IMR-90 (cell line): ENCODE data around the gene SHISAL2B. TPM values are rescaled to one million over a fixed set of nuclear protein-coding genes. Genes with fewer than 3 reads are reported as not detected.

Source experiments
- ATAC-seq: fragments of 200-7000 bp; cut with Tn5 transposase; 2 replicates; pipeline ENCODE4 v1.9.1; 2020; ENCODE audit warnings: low read depth, mild to moderate bottlenecking, moderate library complexity
- BruUV-seq: library from RNA; stranded (reverse); fragments of 400-500 nt; replicated peaks from 2 replicates; lab custom pipeline; 2021; lab: Mats Ljungman, UMichigan
- CTCF ChIA-PET: fragments of 300-600 bp; formaldehyde crosslinking; extraction: SDS; loops from one replicate; lab custom pipeline; 2021; ENCODE audit warnings: antibody characterized with exemption; lab: Yijun Ruan, JAX
- POLR2A ChIA-PET: fragments of 300-600 bp; sonication (Branson Sonifier 250); formaldehyde crosslinking; loops from one replicate; lab custom pipeline; 2022; ENCODE audit warnings: antibody characterized with exemption; ENCODE audit not compliant: unreplicated experiment; lab: Charles Lee
- DNase-seq: peaks from one replicate; pipeline ENCODE4 v3.0.0; 2013
- H2AFZ ChIP-seq: replicated peaks from 2 replicates; pipeline ENCODE3; 2013; ENCODE audit warnings: low read length, mild to moderate bottlenecking; ENCODE audit not compliant: poor library complexity
- H2AK5ac ChIP-seq: 2 replicates; pipeline ENCODE4 v1.6.1; 2013; ENCODE audit warnings: low read depth, low read length, inconsistent platforms
- H2AK9ac ChIP-seq: replicated peaks from 2 replicates; pipeline ENCODE3; 2013; ENCODE audit warnings: mild to moderate bottlenecking, low read depth, low read length, moderate library complexity; ENCODE audit not compliant: poor library complexity
- H2BK120ac ChIP-seq: 2 replicates; pipeline ENCODE4 v1.6.1; 2013; ENCODE audit warnings: low read depth, low read length, inconsistent platforms
- H2BK15ac ChIP-seq: 3 replicates; pipeline ENCODE4 v1.6.1; 2013; ENCODE audit warnings: low read depth, low read length, inconsistent platforms
- H2BK20ac ChIP-seq: 2 replicates; pipeline ENCODE4 v1.6.1; 2013; ENCODE audit warnings: low read depth, mild to moderate bottlenecking, inconsistent platforms, low read length, moderate library complexity
- H2BK5ac ChIP-seq: 2 replicates; pipeline ENCODE4 v1.6.1; 2013; ENCODE audit warnings: mild to moderate bottlenecking, low read depth, low read length, inconsistent platforms; ENCODE audit not compliant: poor library complexity, severe bottlenecking
- H3K14ac ChIP-seq: replicated peaks from 2 replicates; pipeline ENCODE4 v1.6.1; 2013; ENCODE audit warnings: low read depth, low read length, inconsistent platforms
- H3K18ac ChIP-seq: 2 replicates; pipeline ENCODE4 v1.6.1; 2013; ENCODE audit warnings: low read depth, low read length, control low read depth
- H3K23ac ChIP-seq: 2 replicates; pipeline ENCODE4 v1.6.1; 2013; ENCODE audit warnings: low read depth, low read length, inconsistent platforms
- H3K27ac ChIP-seq: 2 replicates; pipeline ENCODE4 v1.5.1; 2013; ENCODE audit warnings: mild to moderate bottlenecking, control low read depth, low read length; ENCODE audit not compliant: insufficient read depth
- H3K27me3 ChIP-seq: 2 replicates; pipeline ENCODE4 v1.6.1; 2013; ENCODE audit warnings: low read length; ENCODE audit not compliant: control insufficient read depth, insufficient read depth
- H3K36me3 ChIP-seq: 2 replicates; pipeline ENCODE4 v1.6.1; 2013; ENCODE audit warnings: low read length, mixed read lengths; ENCODE audit not compliant: control insufficient read depth, insufficient read depth
- H3K4ac ChIP-seq: 2 replicates; pipeline ENCODE4 v1.6.1; 2013; ENCODE audit warnings: low read depth, low read length, inconsistent platforms
- H3K4me1 ChIP-seq: 2 replicates; pipeline ENCODE4 v1.6.1; 2013; ENCODE audit warnings: low read length, mixed read lengths; ENCODE audit not compliant: control insufficient read depth, insufficient read depth
- H3K4me2 ChIP-seq: 2 replicates; pipeline ENCODE4 v1.6.1; 2013; ENCODE audit warnings: low read depth, mild to moderate bottlenecking, control low read depth, low read length, moderate library complexity
- H3K4me3 ChIP-seq: 2 replicates; pipeline ENCODE4 v1.5.1; 2013; ENCODE audit warnings: low read depth, mild to moderate bottlenecking, control low read depth, low read length, moderate library complexity; ENCODE audit not compliant: insufficient read depth
- H3K56ac ChIP-seq: 2 replicates; pipeline ENCODE4 v1.6.1; 2013; ENCODE audit warnings: low read length, inconsistent platforms; ENCODE audit not compliant: insufficient read depth; ENCODE audit errors: extremely low read depth
- H3K79me1 ChIP-seq, 2 experiments: 2 replicates each; pipeline ENCODE4 v1.6.1; 2013; ENCODE audit warnings: low read length in 2 of 2, inconsistent platforms in 1 of 2, low read depth in 1 of 2
- H3K9ac ChIP-seq: 2 replicates; pipeline ENCODE4 v1.6.1; 2013; ENCODE audit warnings: low read depth, low read length, control low read depth
- H3K9me1 ChIP-seq: 2 replicates; pipeline ENCODE4 v1.6.1; 2013; ENCODE audit warnings: low read length, inconsistent platforms; ENCODE audit not compliant: insufficient read depth
- H3K9me3 ChIP-seq: 2 replicates; pipeline ENCODE4 v1.6.1; 2013; ENCODE audit warnings: low read length; ENCODE audit not compliant: control insufficient read depth, insufficient read depth
- H4K20me1 ChIP-seq: 2 replicates; pipeline ENCODE4 v1.6.1; 2013; ENCODE audit warnings: low read length, inconsistent platforms; ENCODE audit not compliant: insufficient read depth
- H4K5ac ChIP-seq: 2 replicates; pipeline ENCODE4 v1.6.1; 2013; ENCODE audit warnings: mild to moderate bottlenecking, low read depth, low read length, control low read depth
- H4K8ac ChIP-seq, 2 experiments: 2 replicates each; pipeline ENCODE4 v1.6.1; 2013; ENCODE audit warnings: low read depth in 2 of 2, low read length in 2 of 2, control low read depth in 1 of 2, inconsistent platforms in 1 of 2
- H4K91ac ChIP-seq: 2 replicates; pipeline ENCODE4 v1.6.1; 2013; ENCODE audit warnings: low read depth, low read length, inconsistent platforms; ENCODE audit not compliant: insufficient read depth
- BHLHE40 ChIP-seq: fragments of 150-350 bp; IDR thresholded peaks from 2 replicates; pipeline ENCODE4 v1.6.1; 2016; ENCODE audit warnings: mild to moderate bottlenecking, low read depth, low read length
- CTCF ChIP-seq: conservative IDR thresholded peaks from 2 replicates; pipeline ENCODE4 v1.5.1; 2012; ENCODE audit warnings: mild to moderate bottlenecking, low read depth, low read length, improper control_type of control experiment
- FOS ChIP-seq: fragments of 150-350 bp; IDR thresholded peaks from 2 replicates; pipeline ENCODE4 v1.6.1; 2016; ENCODE audit warnings: low read depth, low read length
- MAFK ChIP-seq: IDR thresholded peaks from 2 replicates; pipeline ENCODE4 v1.6.1; 2012; ENCODE audit warnings: low read depth, low read length, improper control_type of control experiment
- MAZ ChIP-seq: IDR thresholded peaks from 2 replicates; pipeline ENCODE4 v1.6.1; 2012; ENCODE audit warnings: low read depth, mild to moderate bottlenecking, low read length, improper control_type of control experiment, moderate library complexity, borderline replicate concordance
- NFE2L2 ChIP-seq: fragments of 150-350 bp; IDR thresholded peaks from 2 replicates; pipeline ENCODE4 v1.6.1; 2016; ENCODE audit warnings: low read depth, mild to moderate bottlenecking, low read length
- RAD21 ChIP-seq: IDR thresholded peaks from 2 replicates; pipeline ENCODE4 v1.6.1; 2012; ENCODE audit warnings: low read length, improper control_type of control experiment
- SMC3 ChIP-seq: fragments of 150-350 bp; IDR thresholded peaks from 2 replicates; pipeline ENCODE4 v1.6.1; 2016; ENCODE audit warnings: low read depth, mild to moderate bottlenecking, antibody characterized with exemption, low read length, moderate library complexity
- WGBS, 2 experiments: methylation state at CpG; one replicate each; pipeline versions ENCODE4 v1.1.5 to v1.1.7; 2013; ENCODE audit warnings: missing lambda C conversion rate in 2 of 2; ENCODE audit not compliant: insufficient read length in 1 of 2; ENCODE audit errors: extremely low coverage in 2 of 2; 5-methylcytosine and 5-hydroxymethylcytosine counted together
- dilution Hi-C: fragments of 300-500 bp; cut with HindIII; formaldehyde crosslinking; loops from one replicate; pipeline ENCODE4 v1.14.3; 2018; ENCODE audit warnings: low sequenced_read_pairs; ENCODE audit not compliant: unreplicated experiment
- in situ Hi-C: fragments of 300-500 bp; cut with MboI; formaldehyde crosslinking; loops from 3 replicates; pipeline ENCODE4 v1.14.3; 2019; ENCODE audit warnings: low sequenced_read_pairs, inconsistent platforms, mixed read lengths
- intact Hi-C: fragments of 100-400 bp; cut with micrococcal nuclease; formaldehyde crosslinking; loops from 2 replicates; pipeline ENCODE4 v1.10.0; 2022
- polyA plus RNA-seq, 3 experiments: library from polyadenylated mRNA; depleted of rRNA; stranded (reverse); fragments of >200 nt; gene quantifications; 2 replicates each; pipeline ENCODE4 v1.2.3, GENCODE V29; 2012; ENCODE audit warnings: low replicate concordance in 1 of 3
- total RNA-seq: library from RNA; depleted of rRNA; stranded (reverse); fragments of >200 nt; gene quantifications from 2 replicates; pipeline ENCODE4 v1.2.3, GENCODE V29; 2012

The SHISAL2B gene
- total and polyA plus RNA-seq, 2 of the 4 experiments (the other 2 are of a cell fraction): not detected

- no peak overlapping the region for H3K27ac ChIP-seq
- H3K9ac ChIP-seq: no peak overlapping the region
- H3K9me3 ChIP-seq: no peaks in the 10 kb centered on the region
- no peaks in the 10 kb centered on the region for H3K9me1 ChIP-seq
- H3K79me1 ChIP-seq: no peaks in the 10 kb centered on the region
- no peak overlapping the region for H2BK120ac ChIP-seq
- no peak overlapping the region for H2AK5ac ChIP-seq
- H3K4me3 ChIP-seq: peak overlapping the region; percentile 17; the same call in 1 of the 2 replicates
- no peaks in the 10 kb centered on the region for H3K36me3 ChIP-seq
- POLR2A ChIA-PET: no interaction called here
- no peak overlapping the region for H4K8ac ChIP-seq
- no peak overlapping the region for H2BK20ac ChIP-seq
- 0% methylated on average over 7 of the region's 9 CpGs; no CpG with 5 or more reads in 1 of the 2 experiments for WGBS, 2 experiments
- no peak overlapping the region for H2AK9ac ChIP-seq
- H3K4me1 ChIP-seq: 0 out of 2 replicates have a peak, but pooled peaks cover 5% of the 10 kb centered on the region
- H3K27me3 ChIP-seq: peaks cover 51% of the 10 kb centered on the region
- H3K56ac ChIP-seq: no peak overlapping the region
- in situ Hi-C loops (no loop called here), intact Hi-C loops (no loop called here), dilution Hi-C loops (no loop called here)
- H4K20me1 ChIP-seq: no peaks in the 10 kb centered on the region
- peak overlapping the region; percentile 86 for H3K4me2 ChIP-seq
- ATAC-seq (no peak), DNase-seq (no peak)
- no TSS peak for BruUV-seq
- H2BK5ac ChIP-seq: no peak overlapping the region
- peak overlapping the region; percentile 82 for H2AFZ ChIP-seq
- TF ChIP-seq FOS (no peak), SMC3 (no peak), MAZ (no peak), CTCF (no peak), MAFK (no peak), BHLHE40 (no peak), RAD21 (no peak), NFE2L2 (no peak)
- no peak overlapping the region for H3K18ac ChIP-seq
- no peak overlapping the region for H3K14ac ChIP-seq
- H2BK15ac ChIP-seq: no peak overlapping the region
- no peak overlapping the region for H4K5ac ChIP-seq
- CTCF ChIA-PET: no interaction called here
- no peak overlapping the region for H3K4ac ChIP-seq
- no peak overlapping the region for H4K91ac ChIP-seq
- no peak overlapping the region for H3K23ac ChIP-seq
Observed at GRCh38 chr5:64690104-64690416, 243 bp upstream of the SHISAL2B start.
